Calu3 (cell line): Measurements from ENCODE around the gene ARRB1. TPM values are rescaled to one million over a fixed set of nuclear protein-coding genes. Genes with fewer than 3 reads are reported as not detected.
A peak's percentile ranks its signal among the peaks of the same experiment; 100 is the strongest.
"Not testable (repeated sequence)": the region's sequence is repeated elsewhere in the genome, so short reads cannot be mapped to it uniquely, and the experiment has no call there.

Source experiments
- BruUV-seq: library from RNA; stranded (reverse); fragments of 400-500 nt; replicated peaks from 2 replicates; lab custom pipeline; 2021; lab: Mats Ljungman, UMichigan
- CTCF ChIA-PET: fragments of 300-600 bp; sonication (Branson Sonifier 250); formaldehyde crosslinking; loops from one replicate; lab custom pipeline; 2022; ENCODE audit warnings: antibody characterized with exemption; lab: Charles Lee
- DNase-seq: peaks from one replicate; pipeline ENCODE4 v3.0.0; 2022
- H3K27ac Mint-ChIP-seq: one replicate; pipeline ENCODE4 v1.8.0; 2022; ENCODE audit warnings: mixed read lengths; ENCODE audit not compliant: unreplicated experiment
- H3K27me3 Mint-ChIP-seq: one replicate; pipeline ENCODE4 v1.8.0; 2022; ENCODE audit warnings: mixed read lengths; ENCODE audit not compliant: unreplicated experiment
- H3K36me3 Mint-ChIP-seq: one replicate; pipeline ENCODE4 v1.8.0; 2022; ENCODE audit warnings: mild to moderate bottlenecking, moderate library complexity, mixed read lengths; ENCODE audit not compliant: insufficient read depth, unreplicated experiment
- H3K4me1 Mint-ChIP-seq: one replicate; pipeline ENCODE4 v1.8.0; 2022; ENCODE audit warnings: mild to moderate bottlenecking, low read depth, mixed read lengths; ENCODE audit not compliant: unreplicated experiment
- H3K4me3 Mint-ChIP-seq: one replicate; pipeline ENCODE4 v1.8.0; 2022; ENCODE audit warnings: mild to moderate bottlenecking, low read depth, moderate library complexity, mixed read lengths; ENCODE audit not compliant: unreplicated experiment
- H3K9me3 Mint-ChIP-seq: one replicate; pipeline ENCODE4 v1.8.0; 2022; ENCODE audit warnings: low read depth, mixed read lengths; ENCODE audit not compliant: unreplicated experiment
- intact Hi-C: fragments of 100-400 bp; cut with micrococcal nuclease; formaldehyde crosslinking; loops from one replicate; pipeline ENCODE4 v1.10.0; 2022; ENCODE audit not compliant: unreplicated experiment
- total RNA-seq: library from RNA; stranded (reverse); gene quantifications from 2 replicates; pipeline ENCODE4 v1.2.3, GENCODE V29; 2022
- TF ChIP-seq, protein P1 (sequence below): fragments of 200-600 bp; IDR thresholded peaks from one replicate; pipeline ENCODE4 v1.8.0; 2022; ENCODE audit warnings: antibody characterized with exemption; ENCODE audit not compliant: unreplicated experiment

ARRB1 gene
- total RNA-seq, 1 experiment from 2014 or later, result 8.7 TPM

DNA sequence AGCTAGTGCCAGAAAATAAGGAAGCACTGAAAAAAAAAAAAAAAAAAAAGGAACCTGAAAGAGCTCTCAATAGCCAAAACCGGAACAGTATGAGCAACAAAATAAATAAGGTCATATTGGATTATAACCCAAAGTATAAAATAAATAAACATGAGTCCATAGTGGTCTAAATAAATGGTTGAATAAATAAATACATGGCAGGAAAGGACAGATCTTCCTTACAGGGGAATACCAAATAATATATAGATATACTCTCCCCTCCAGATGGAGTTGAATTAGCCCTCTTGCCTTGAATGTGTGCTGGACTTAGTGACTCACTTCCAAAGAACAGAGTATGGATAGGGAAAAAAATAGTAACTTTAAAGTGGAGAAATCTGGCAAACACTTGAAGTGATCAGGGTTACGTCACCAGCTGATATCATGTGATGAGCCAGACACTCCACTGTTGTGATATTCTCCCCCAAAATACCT, 14.3 kb upstream of the ARRB1 start:
- Mint-ChIP-seq H3K4me3 (no peak overlapping the region), H3K27ac (no peak overlapping the region), H3K27me3 (peaks cover 13% of the 10 kb centered on the region), H3K36me3 (no peaks in the 10 kb centered on the region), H3K4me1 (peaks cover 10% of the 10 kb centered on the region), H3K9me3 (no peaks in the 10 kb centered on the region)
- intact Hi-C loops, result no loop called here
- BruUV-seq, result no TSS peak
- TF ChIP-seq, protein P1, sequence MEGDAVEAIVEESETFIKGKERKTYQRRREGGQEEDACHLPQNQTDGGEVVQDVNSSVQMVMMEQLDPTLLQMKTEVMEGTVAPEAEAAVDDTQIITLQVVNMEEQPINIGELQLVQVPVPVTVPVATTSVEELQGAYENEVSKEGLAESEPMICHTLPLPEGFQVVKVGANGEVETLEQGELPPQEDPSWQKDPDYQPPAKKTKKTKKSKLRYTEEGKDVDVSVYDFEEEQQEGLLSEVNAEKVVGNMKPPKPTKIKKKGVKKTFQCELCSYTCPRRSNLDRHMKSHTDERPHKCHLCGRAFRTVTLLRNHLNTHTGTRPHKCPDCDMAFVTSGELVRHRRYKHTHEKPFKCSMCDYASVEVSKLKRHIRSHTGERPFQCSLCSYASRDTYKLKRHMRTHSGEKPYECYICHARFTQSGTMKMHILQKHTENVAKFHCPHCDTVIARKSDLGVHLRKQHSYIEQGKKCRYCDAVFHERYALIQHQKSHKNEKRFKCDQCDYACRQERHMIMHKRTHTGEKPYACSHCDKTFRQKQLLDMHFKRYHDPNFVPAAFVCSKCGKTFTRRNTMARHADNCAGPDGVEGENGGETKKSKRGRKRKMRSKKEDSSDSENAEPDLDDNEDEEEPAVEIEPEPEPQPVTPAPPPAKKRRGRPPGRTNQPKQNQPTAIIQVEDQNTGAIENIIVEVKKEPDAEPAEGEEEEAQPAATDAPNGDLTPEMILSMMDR, result no peak
- CTCF ChIA-PET, result no interaction called here
- no peak for DNase-seq

DNA sequence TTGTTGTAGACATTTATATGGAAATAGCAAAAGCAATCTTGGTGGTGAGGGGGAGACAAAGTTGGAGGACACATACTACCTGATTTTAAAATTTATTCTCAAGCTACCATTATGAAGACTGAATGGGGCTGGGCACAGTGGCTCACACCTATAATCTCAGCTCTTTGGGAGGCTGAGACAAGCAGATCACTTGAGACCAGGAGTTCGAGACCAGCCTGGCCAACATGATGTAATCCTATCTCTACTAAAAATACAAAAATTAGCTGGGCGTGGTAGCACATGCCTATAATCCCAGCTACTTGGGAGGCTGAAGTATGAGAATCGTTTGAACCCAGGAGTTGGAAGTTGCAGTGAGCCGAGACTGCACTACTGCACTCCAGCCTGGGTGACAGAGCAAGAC, 10.8 kb upstream of the ARRB1 start:
- H3K4me3 Mint-ChIP-seq, H3K27ac Mint-ChIP-seq, H3K9me3 Mint-ChIP-seq, H3K36me3 Mint-ChIP-seq, intact Hi-C loops, BruUV-seq, DNase-seq: not testable (repeated sequence)
- Mint-ChIP-seq H3K27me3 (peaks cover 13% of the 10 kb centered on the region), H3K4me1 (peaks cover 10% of the 10 kb centered on the region)
- CTCF ChIA-PET, result interaction anchor here (1.4 kb wide), 1 partner anchor 10 kb away, joined by 5 read pairs; no protein-coding TSS in a partner anchor

DNA sequence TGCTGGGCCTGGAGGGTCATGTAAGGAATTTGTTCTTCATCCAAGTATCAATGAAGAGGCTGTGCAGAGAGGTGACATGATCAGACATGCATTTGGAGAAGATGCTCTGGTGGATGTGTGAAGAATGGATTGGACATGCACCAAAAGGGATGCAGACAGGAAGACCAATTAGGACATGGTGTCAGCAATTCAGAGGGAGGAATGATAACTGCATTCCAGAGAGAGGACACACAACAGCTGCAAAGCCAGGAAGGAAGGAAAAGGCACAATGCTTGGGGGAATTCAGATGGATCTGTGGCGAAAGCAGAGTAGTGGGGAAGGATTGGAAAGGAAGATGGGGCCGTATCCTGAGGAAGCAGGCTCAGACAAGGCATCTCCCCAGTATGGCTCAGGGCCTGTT, 5.2 kb upstream of the ARRB1 start:
- H3K4me1 Mint-ChIP-seq, result peaks cover 17% of the 10 kb centered on the region
- no peak for DNase-seq
- CTCF ChIA-PET, result no interaction called here
- no peak overlapping the region for H3K4me3 Mint-ChIP-seq
- no TSS peak for BruUV-seq
- TF ChIP-seq, protein P1, result no peak
- no peak overlapping the region for H3K27ac Mint-ChIP-seq
- intact Hi-C loops, result no loop called here
- H3K36me3 Mint-ChIP-seq, result peaks cover 9% of the 10 kb centered on the region
- no peaks in the 10 kb centered on the region for H3K9me3 Mint-ChIP-seq
- H3K27me3 Mint-ChIP-seq, result peaks cover 27% of the 10 kb centered on the region

- H3K4me1 Mint-ChIP-seq, result peaks cover 29% of the 10 kb centered on the region
- peaks cover 21% of the 10 kb centered on the region for H3K36me3 Mint-ChIP-seq
- intact Hi-C loops, result no loop called here
- TF ChIP-seq, protein P1, result no peak
- no TSS peak for BruUV-seq
- no peaks in the 10 kb centered on the region for H3K9me3 Mint-ChIP-seq
- H3K4me3 Mint-ChIP-seq, result no peak overlapping the region
- H3K27me3 Mint-ChIP-seq, result peaks cover 27% of the 10 kb centered on the region
- no peak for DNase-seq
- CTCF ChIA-PET, result interaction anchor here (1.8 kb wide), 1 partner anchor 17 kb away, joined by 3 read pairs; no protein-coding TSS in a partner anchor
- no peak overlapping the region for H3K27ac Mint-ChIP-seq
Observed at GRCh38 chr11:75355051-75355450, 3.6 kb upstream of the ARRB1 start.

GRCh38 chr11:75352588-75353206, 1.2 kb upstream of the ARRB1 start:
- CTCF ChIA-PET, result interaction anchor here (0.7 to 1.4 kb wide), 5 partner anchors 10 to 588 kb away, joined by 3 to 11 read pairs (median 6); no protein-coding TSS in a partner anchor
- BruUV-seq, result no TSS peak
- Mint-ChIP-seq H3K4me1 (peaks cover 43% of the 10 kb centered on the region), H3K36me3 (peaks cover 21% of the 10 kb centered on the region), H3K4me3 (peak overlapping the region; percentile 88), H3K27me3 (peaks cover 27% of the 10 kb centered on the region), H3K9me3 (no peaks in the 10 kb centered on the region), H3K27ac (no peak overlapping the region)
- DNase-seq, result no peak
- intact Hi-C loops, result no loop called here
- TF ChIP-seq, protein P1, result no peak
